HepG2 (cell line): Measurements from ENCODE around the gene TMPRSS7. TPM values are rescaled to one million over a fixed set of nuclear protein-coding genes. Genes with fewer than 3 reads are reported as not detected.

Experiments used
- ATAC-seq: fragments of 200-7000 bp; cut with Tn5 transposase; 3 replicates; pipeline ENCODE4 v1.9.1; 2020; ENCODE audit warnings: mild to moderate bottlenecking, moderate library complexity
- BruUV-seq: library from RNA; stranded (reverse); fragments of 400-500 nt; replicated peaks from 2 replicates; lab custom pipeline; 2021; lab: Mats Ljungman, UMichigan
- CTCF ChIA-PET: fragments of 300-600 bp; formaldehyde crosslinking; extraction: SDS; loops from one replicate; lab custom pipeline; 2021; ENCODE audit warnings: low total read pairs, inconsistent platforms, low intra/inter-chr PET ratio; lab: Yijun Ruan, JAX
- POLR2A ChIA-PET: fragments of 350-600 bp; sonication (Branson Sonifier 250); formaldehyde crosslinking; loops from one replicate; lab custom pipeline; 2020; ENCODE audit warnings: antibody characterized with exemption, inconsistent platforms; lab: Yijun Ruan, JAX
- DNase-seq: peaks from one replicate; pipeline ENCODE4 v3.0.0-alpha.2; 2015; ENCODE audit warnings: low spot score
- FAIRE-seq: peaks from 3 replicates; lab custom pipeline; 2011; peaks lifted over from hg19 to GRCh38; lab: Jason Lieb, UNC
- H2AFZ ChIP-seq: one replicate; pipeline ENCODE4 v1.6.1; 2011; ENCODE audit warnings: low read length, inconsistent platforms
- H3K27ac ChIP-seq: fragments of 300-600 bp; 3 replicates; pipeline ENCODE4 v1.8.0; 2011; ENCODE audit warnings: mixed run types, mild to moderate bottlenecking, mixed read lengths, low read length, inconsistent platforms; ENCODE audit not compliant: insufficient read depth; ENCODE audit errors: extremely low read length
- H3K27me3 ChIP-seq, 2 experiments: fragments of 200-600 bp in 1 of 2; 2 replicates in 1 of 2; 3 replicates in 1 of 2; pipeline versions ENCODE4 v1.6.0 to v1.8.0; 2011; ENCODE audit warnings: low read length in 2 of 2, mild to moderate bottlenecking in 2 of 2, moderate library complexity in 2 of 2, inconsistent platforms in 1 of 2; ENCODE audit not compliant: insufficient read depth in 2 of 2, control insufficient read depth in 1 of 2
- H3K36me3 ChIP-seq, 2 experiments: fragments of 200-600 bp in 1 of 2; replicated peaks in 1 of 2; 2 replicates in 1 of 2; 3 replicates in 1 of 2; pipeline versions ENCODE4 v1.5.1 to v1.8.0; 2011; ENCODE audit warnings: low read length in 2 of 2, inconsistent platforms in 1 of 2; ENCODE audit not compliant: insufficient read depth in 2 of 2, control insufficient read depth in 1 of 2
- H3K4me1 ChIP-seq: 2 replicates; pipeline ENCODE4 v1.5.1; 2012; ENCODE audit warnings: low read length, inconsistent platforms; ENCODE audit not compliant: insufficient read depth
- H3K4me2 ChIP-seq: 2 replicates; pipeline ENCODE4 v1.6.0; 2011; ENCODE audit warnings: low read depth, low read length, inconsistent platforms
- H3K4me3 ChIP-seq, 3 experiments: fragments of 200-600 bp in 1 of 3; sonication (generic), shearing (Covaris generic) in 1 of 3; replicated peaks in 1 of 3; 2 replicates each; pipeline ENCODE4 v1.5.1; 2011 to 2016; ENCODE audit warnings: low read length in 3 of 3, inconsistent platforms in 2 of 3, low read depth in 2 of 3, mild to moderate bottlenecking in 2 of 3, control low read depth in 1 of 3, mixed read lengths in 1 of 3; ENCODE audit not compliant: insufficient read depth in 1 of 3
- H3K79me2 ChIP-seq: one replicate; pipeline ENCODE4 v1.6.1; 2011; ENCODE audit warnings: low read length, inconsistent platforms; ENCODE audit not compliant: insufficient read depth
- H3K9ac ChIP-seq: 2 replicates; pipeline ENCODE4 v1.6.0; 2011; ENCODE audit warnings: mild to moderate bottlenecking, low read depth, low read length, inconsistent platforms; ENCODE audit not compliant: insufficient read depth
- H3K9me3 ChIP-seq: 2 replicates; pipeline ENCODE4 v1.5.1; 2012; ENCODE audit warnings: mild to moderate bottlenecking, low read length
- H4K20me1 ChIP-seq: 2 replicates; pipeline ENCODE4 v1.6.0; 2011; ENCODE audit warnings: inconsistent platforms, mild to moderate bottlenecking, low read length, moderate library complexity; ENCODE audit not compliant: insufficient read depth
- FOSL1 ChIP-seq: sonication (generic); formaldehyde crosslinking; IDR thresholded peaks from 2 replicates; pipeline ENCODE4 v1.9.0; 2021; ENCODE audit warnings: missing genetic modification reagents, borderline replicate concordance
- FOSL2 ChIP-seq: sonication (generic); formaldehyde crosslinking; IDR thresholded peaks from 2 replicates; pipeline ENCODE4 v1.4.0; 2020; ENCODE audit warnings: missing genetic modification reagents
- GATAD2A ChIP-seq: IDR thresholded peaks from 2 replicates; pipeline ENCODE4 v1.6.1; 2016
- HNF4A ChIP-seq: sonication (generic); formaldehyde crosslinking; IDR thresholded peaks from 2 replicates; pipeline ENCODE4 v1.4.0; 2020; ENCODE audit warnings: missing genetic modification reagents
- HNF4G ChIP-seq, 2 experiments: sonication (generic) in 1 of 2; formaldehyde crosslinking in 1 of 2; IDR thresholded peaks; 2 replicates each; pipeline versions ENCODE4 v1.4.0 to v1.6.1; 2011 to 2020; ENCODE audit warnings: borderline replicate concordance in 2 of 2, low read depth in 2 of 2, mild to moderate bottlenecking in 2 of 2, low read length in 1 of 2, missing genetic modification reagents in 1 of 2, moderate library complexity in 1 of 2
- JUND ChIP-seq: sonication (generic); formaldehyde crosslinking; IDR thresholded peaks from 2 replicates; pipeline ENCODE4 v1.8.0; 2022; ENCODE audit warnings: mild to moderate bottlenecking, missing genetic modification reagents
- NR2F1 ChIP-seq, 2 experiments: fragments of 450-650 bp in 1 of 2; formaldehyde crosslinking in 1 of 2; IDR thresholded peaks; 2 replicates each; pipeline versions ENCODE4 v1.5.0 to v1.6.1; 2016 to 2020; ENCODE audit warnings: mild to moderate bottlenecking in 1 of 2, missing compliant biosample characterization in 1 of 2, missing genetic modification reagents in 1 of 2, moderate library complexity in 1 of 2
- RXRB ChIP-seq: IDR thresholded peaks from 2 replicates; pipeline ENCODE4 v1.6.1; 2016; ENCODE audit warnings: borderline replicate concordance, missing genetic modification reagents, missing compliant biosample characterization
- ZBTB42 ChIP-seq: sonication (generic); formaldehyde crosslinking; IDR thresholded peaks from 2 replicates; pipeline ENCODE4 v1.5.0; 2020; ENCODE audit warnings: mild to moderate bottlenecking, missing genetic modification reagents
- WGBS: methylation state at CpG from one replicate; pipeline ENCODE4 v1.1.6; 2017; ENCODE audit warnings: low lambda C conversion rate; 5-methylcytosine and 5-hydroxymethylcytosine counted together
- in situ Hi-C: cut with HindIII; loops from 2 replicates; pipeline ENCODE4 v1.10.0; 2017; ENCODE audit warnings: low pct_unique_long_range_greater_than_20kb; ENCODE audit not compliant: extremely low pct_ligation_motif_present
- intact Hi-C: fragments of 100-400 bp; cut with micrococcal nuclease; formaldehyde crosslinking; loops from one replicate; pipeline ENCODE4 v1.10.0; 2022; ENCODE audit not compliant: unreplicated experiment
- polyA plus RNA-seq, 8 experiments: library from polyadenylated mRNA; depleted of rRNA in 3 of 8; stranded (reverse) in 7 of 8; unstranded in 1 of 8; fragments of >200 nt; fragmentation: Illumina TruSeq in 4 of 8; extraction: Trizol in 4 of 8; gene quantifications; 2 replicates each; pipeline versions ENCODE4 v1.2.1 to v1.2.3, GENCODE V29; 2011 to 2016; ENCODE audit warnings: low read depth in 4 of 8, missing spikeins in 1 of 8, mixed read lengths in 1 of 8; ENCODE audit not compliant: insufficient read depth in 1 of 8
- total RNA-seq, 5 experiments: library from RNA; depleted of rRNA; stranded (reverse); fragments of >200 nt; fragmentation: Illumina TruSeq; extraction: Trizol; gene quantifications; 2 replicates each; pipeline ENCODE4 v1.2.3, GENCODE V29; 2016; ENCODE audit warnings: low read depth in 1 of 5
- TF ChIP-seq, protein P1 (sequence below): sonication (generic); formaldehyde crosslinking; IDR thresholded peaks from 2 replicates; pipeline ENCODE4 v1.8.1; 2023; ENCODE audit warnings: missing genetic modification reagents, mild to moderate bottlenecking, borderline replicate concordance

TMPRSS7 gene
- total and polyA plus RNA-seq, 2 of the 13 experiments (the other 11 are each of a cell fraction or from before 2014, with no cell fraction given) = not detected

GRCh38 chr3:112084980-112085705, 50.6 kb downstream of the TMPRSS7 start:
- H2AFZ ChIP-seq = no peak overlapping the region
- no peak overlapping the region for H3K9ac ChIP-seq
- in situ Hi-C loops (no loop called here), intact Hi-C loops (no loop called here)
- peak; percentile 61 for FAIRE-seq
- WGBS = 47% methylated on average over 7 of the region's 7 CpGs
- DNase-seq = peak; percentile 39
- H3K4me3 ChIP-seq = no peak overlapping the region; a peak in 1 of 6 replicates
- TF ChIP-seq GATAD2A (CRISPR knock-in tag) (0 out of 2 replicates have a peak, but pooled peaks have one; percentile 17), NR2F1 (CRISPR knock-in tag; IDR thresholded peaks at IDR 0.05) (0 out of 4 replicates have a peak, but pooled peaks of 1 of the 2 experiments have one; percentile 22), ZBTB42 (CRISPR knock-in tag) (no peak), HNF4A (CRISPR knock-in tag) (peak; percentile 70), HNF4G (IDR thresholded peaks at IDR 0.05; ENCODE audit: borderline replicate concordance, low read depth, low read length) (0 out of 2 replicates have a peak, but pooled peaks have one; percentile 10), HNF4G (CRISPR knock-in tag; IDR thresholded peaks at IDR 0.05; ENCODE audit: borderline replicate concordance, low read depth) (no peak), JUND (CRISPR knock-in tag) (peak; percentile 22; the same call in 1 of the 2 replicates), FOSL2 (CRISPR knock-in tag) (peak; percentile 93), FOSL1 (CRISPR knock-in tag) (0 out of 2 replicates have a peak, but pooled peaks have one; percentile 25), RXRB (0 out of 2 replicates have a peak, but pooled peaks have one; percentile 14)
- TF ChIP-seq, protein P1, sequence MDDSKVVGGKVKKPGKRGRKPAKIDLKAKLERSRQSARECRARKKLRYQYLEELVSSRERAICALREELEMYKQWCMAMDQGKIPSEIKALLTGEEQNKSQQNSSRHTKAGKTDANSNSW (CRISPR knock-in tag) = no peak
- H3K27ac ChIP-seq = no peak overlapping the region
- ChIA-PET CTCF (no interaction called here), POLR2A (interaction anchor here (1.2 kb wide), 1 partner anchor 13 kb away, joined by 3 read pairs; no protein-coding TSS in a partner anchor)
- no peaks in the 10 kb centered on the region for H3K36me3 ChIP-seq
- ATAC-seq = peak; percentile 66
- no peaks in the 10 kb centered on the region for H3K79me2 ChIP-seq
- H3K27me3 ChIP-seq = no peaks in the 10 kb centered on the region; a peak in 2 of 5 replicates
- H3K4me2 ChIP-seq = peak overlapping the region; percentile 68
- H3K9me3 ChIP-seq = no peaks in the 10 kb centered on the region
- H4K20me1 ChIP-seq = no peaks in the 10 kb centered on the region
- peaks cover 28% of the 10 kb centered on the region for H3K4me1 ChIP-seq
- no TSS peak for BruUV-seq
